Cardiac muscle cell (in vitro differentiated cells and primary cell): ENCODE data around the gene ALKBH1. TPM values are rescaled to one million over a fixed set of nuclear protein-coding genes. Genes with fewer than 3 reads are reported as not detected.
"Not testable (repeated sequence)": the region's sequence is repeated elsewhere in the genome, so short reads cannot be mapped to it uniquely, and the experiment has no call there.

Source experiments
- DNase-seq, 2 donors: peaks; one replicate each; pipeline versions ENCODE4 v3.0.0 to v3.0.0-alpha.2; 2010 to 2017; ENCODE audit warnings: low read depth in 1 of 2, low spot score in 1 of 2
- H3K27ac ChIP-seq: fragments of 200-600 bp; sonication (generic); 2 replicates; pipeline ENCODE4 v1.5.1; 2016
- H3K27me3 ChIP-seq: fragments of 200-600 bp; sonication (generic); 2 replicates; pipeline ENCODE4 v1.6.0; 2016; ENCODE audit warnings: control low read depth
- H3K36me3 ChIP-seq: fragments of 200-600 bp; sonication (generic); 2 replicates; pipeline ENCODE4 v1.5.1; 2016; ENCODE audit warnings: control low read depth
- H3K4me1 ChIP-seq: fragments of 200-600 bp; sonication (generic); 2 replicates; pipeline ENCODE4 v1.8.1; 2017; ENCODE audit warnings: low read depth, mild to moderate bottlenecking, mixed run types
- H3K4me3 ChIP-seq: fragments of 200-600 bp; sonication (generic); 2 replicates; pipeline ENCODE4 v1.5.1; 2016; ENCODE audit warnings: mild to moderate bottlenecking
- H3K9me3 ChIP-seq: fragments of 200-600 bp; sonication (generic); 2 replicates; pipeline ENCODE4 v1.5.1; 2017; ENCODE audit warnings: low read depth, mild to moderate bottlenecking, control low read depth
- polyA plus RNA-seq: library from polyadenylated mRNA; unstranded; fragments of >200 nt; fragmentation: Nextera tagmentation; extraction: Ambion mirVana; gene quantifications from 2 replicates; pipeline ENCODE4 v1.2.1, GENCODE V29; 2016
- total RNA-seq: library from RNA; depleted of rRNA; stranded (reverse); fragments of >200 nt; gene quantifications from 2 replicates; pipeline ENCODE4 v1.2.3, GENCODE V29; 2016
- TF ChIP-seq, protein P1 (sequence below): IDR thresholded peaks from 2 replicates; pipeline ENCODE4 v1.5.1; 2012; ENCODE audit warnings: low read depth, mild to moderate bottlenecking, low read length

Gene ALKBH1
- total and polyA plus RNA-seq, 2 experiments from 2014 or later = 8.6 to 14.5 TPM

DNA sequence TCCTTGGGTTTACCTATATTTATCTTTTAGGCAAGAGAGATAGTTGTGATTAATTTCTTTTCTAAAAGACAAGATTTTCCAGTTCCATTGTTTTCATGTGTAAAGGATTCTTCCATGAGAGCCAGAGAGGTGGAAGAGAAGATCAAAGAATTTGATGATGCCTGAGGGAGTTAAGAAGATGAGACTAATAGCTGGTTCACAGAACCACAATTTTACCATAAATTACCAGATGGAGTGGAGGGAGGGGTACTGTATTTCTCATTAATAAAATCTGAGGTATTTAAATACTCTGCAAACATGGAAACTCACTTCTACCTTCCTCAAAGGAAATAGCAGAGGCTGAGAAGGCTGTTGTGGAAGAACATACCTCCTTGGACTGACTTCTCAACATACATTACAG is 34.6 kb downstream of the ALKBH1 start:
- TF ChIP-seq, protein P1, sequence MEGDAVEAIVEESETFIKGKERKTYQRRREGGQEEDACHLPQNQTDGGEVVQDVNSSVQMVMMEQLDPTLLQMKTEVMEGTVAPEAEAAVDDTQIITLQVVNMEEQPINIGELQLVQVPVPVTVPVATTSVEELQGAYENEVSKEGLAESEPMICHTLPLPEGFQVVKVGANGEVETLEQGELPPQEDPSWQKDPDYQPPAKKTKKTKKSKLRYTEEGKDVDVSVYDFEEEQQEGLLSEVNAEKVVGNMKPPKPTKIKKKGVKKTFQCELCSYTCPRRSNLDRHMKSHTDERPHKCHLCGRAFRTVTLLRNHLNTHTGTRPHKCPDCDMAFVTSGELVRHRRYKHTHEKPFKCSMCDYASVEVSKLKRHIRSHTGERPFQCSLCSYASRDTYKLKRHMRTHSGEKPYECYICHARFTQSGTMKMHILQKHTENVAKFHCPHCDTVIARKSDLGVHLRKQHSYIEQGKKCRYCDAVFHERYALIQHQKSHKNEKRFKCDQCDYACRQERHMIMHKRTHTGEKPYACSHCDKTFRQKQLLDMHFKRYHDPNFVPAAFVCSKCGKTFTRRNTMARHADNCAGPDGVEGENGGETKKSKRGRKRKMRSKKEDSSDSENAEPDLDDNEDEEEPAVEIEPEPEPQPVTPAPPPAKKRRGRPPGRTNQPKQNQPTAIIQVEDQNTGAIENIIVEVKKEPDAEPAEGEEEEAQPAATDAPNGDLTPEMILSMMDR = no peak
- DNase-seq = no peak
- Histone ChIP-seq H3K9me3 (no peaks in the 10 kb centered on the region), H3K27me3 (no peaks in the 10 kb centered on the region), H3K27ac (no peak overlapping the region), H3K36me3 (peaks cover 23% of the 10 kb centered on the region), H3K4me1 (no peaks in the 10 kb centered on the region), H3K4me3 (no peak overlapping the region)

DNA sequence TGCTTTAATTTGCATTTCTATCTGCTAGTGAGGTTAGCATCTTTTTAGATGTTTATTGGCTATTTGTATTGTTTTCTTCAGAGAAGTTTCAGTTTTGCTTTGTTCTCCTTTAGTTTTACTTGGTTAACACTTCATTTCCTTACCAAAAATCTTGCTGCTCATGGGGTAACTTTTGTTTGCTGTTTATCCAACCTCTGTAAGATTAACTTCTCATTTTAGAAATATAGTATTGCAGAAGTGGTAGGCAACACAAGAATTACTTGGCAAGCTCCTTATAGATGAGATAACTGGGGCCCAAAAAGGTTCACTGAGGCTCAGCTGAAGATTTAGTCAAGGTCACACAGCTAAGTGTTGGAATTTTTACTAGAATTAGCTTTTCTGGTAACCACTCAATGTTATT is 40.5 kb downstream of the ALKBH1 start:
- no peaks in the 10 kb centered on the region for H3K9me3 ChIP-seq
- no peak overlapping the region for H3K4me3 ChIP-seq
- no peaks in the 10 kb centered on the region for H3K27me3 ChIP-seq
- no peaks in the 10 kb centered on the region for H3K36me3 ChIP-seq
- no peak overlapping the region for H3K27ac ChIP-seq
- H3K4me1 ChIP-seq = no peaks in the 10 kb centered on the region
- DNase-seq = no peak
- TF ChIP-seq, protein P1 = no peak

GRCh38 chr14:77663293-77663692 is 44.5 kb downstream of the ALKBH1 start:
- H3K36me3 ChIP-seq = no peaks in the 10 kb centered on the region
- no peak for DNase-seq
- no peak overlapping the region for H3K27ac ChIP-seq
- H3K9me3 ChIP-seq = no peaks in the 10 kb centered on the region
- H3K4me3 ChIP-seq = no peak overlapping the region
- H3K27me3 ChIP-seq = no peaks in the 10 kb centered on the region
- TF ChIP-seq, protein P1 = no peak
- no peaks in the 10 kb centered on the region for H3K4me1 ChIP-seq

GRCh38 chr14:77661562-77661961 is 46.3 kb downstream of the ALKBH1 start:
- DNase-seq, H3K27me3 ChIP-seq, H3K9me3 ChIP-seq, H3K27ac ChIP-seq, H3K4me1 ChIP-seq, H3K4me3 ChIP-seq, H3K36me3 ChIP-seq: not testable (repeated sequence)

GRCh38 chr14:77660754-77661153 is 47.1 kb downstream of the ALKBH1 start:
- Histone ChIP-seq H3K36me3 (no peaks in the 10 kb centered on the region), H3K4me3 (no peak overlapping the region), H3K9me3 (no peaks in the 10 kb centered on the region), H3K27ac (no peak overlapping the region), H3K27me3 (no peaks in the 10 kb centered on the region), H3K4me1 (no peaks in the 10 kb centered on the region)
- DNase-seq = no peak
- TF ChIP-seq, protein P1 = no peak

GRCh38 chr14:77659831-77660230 is 48.0 kb downstream of the ALKBH1 start:
- H3K27me3 ChIP-seq = no peaks in the 10 kb centered on the region
- no peak for DNase-seq
- H3K27ac ChIP-seq = no peak overlapping the region
- TF ChIP-seq, protein P1 = no peak
- H3K36me3 ChIP-seq = no peaks in the 10 kb centered on the region
- H3K9me3 ChIP-seq = no peaks in the 10 kb centered on the region
- H3K4me1 ChIP-seq = no peaks in the 10 kb centered on the region
- no peak overlapping the region for H3K4me3 ChIP-seq
